HG03060 (cell line): ENCODE measurements around the gene ARNT2.

Source experiments
- ATAC-seq: cut with Tn5 transposase; IDR thresholded peaks from one replicate; pipeline ENCODE4 v1.9.1; 2021; ENCODE audit warnings: low read depth, moderate number of reproducible peaks; ENCODE audit not compliant: unreplicated experiment

ARNT2 gene

DNA sequence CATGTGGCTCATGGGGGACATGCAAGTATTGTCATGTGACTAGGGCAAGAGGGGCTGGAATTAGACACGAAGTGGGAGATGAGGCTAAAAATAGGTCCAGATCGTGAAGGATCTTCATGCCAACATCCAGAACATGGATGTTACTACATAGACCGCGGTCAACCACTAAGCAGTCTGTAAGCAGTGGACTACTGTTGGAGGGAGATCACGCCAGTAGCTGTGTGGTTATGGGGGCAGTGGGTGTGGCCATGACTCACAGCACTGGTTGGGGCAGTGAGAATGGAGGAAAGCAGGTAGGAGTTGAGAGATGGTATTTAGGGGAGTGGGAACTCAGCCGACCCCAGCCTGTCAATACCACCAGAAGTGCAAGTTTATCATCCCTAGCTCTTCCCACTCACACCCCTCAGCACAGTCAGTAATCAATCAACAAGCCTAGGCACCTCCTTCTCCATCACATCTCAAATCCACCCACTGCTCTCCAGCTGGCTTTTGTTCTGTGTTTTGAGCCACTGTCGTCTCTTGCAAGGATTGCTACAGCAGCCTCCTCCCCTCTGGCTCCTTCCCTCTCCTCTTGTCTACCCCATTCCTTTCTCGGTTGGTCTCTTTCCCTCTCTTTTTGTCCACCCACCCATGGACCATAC, 183.8 kb downstream of the ARNT2 start:
- no peak for ATAC-seq

GRCh38 chr15:80588801-80589200, 184.6 kb downstream of the ARNT2 start:
- no peak for ATAC-seq

DNA sequence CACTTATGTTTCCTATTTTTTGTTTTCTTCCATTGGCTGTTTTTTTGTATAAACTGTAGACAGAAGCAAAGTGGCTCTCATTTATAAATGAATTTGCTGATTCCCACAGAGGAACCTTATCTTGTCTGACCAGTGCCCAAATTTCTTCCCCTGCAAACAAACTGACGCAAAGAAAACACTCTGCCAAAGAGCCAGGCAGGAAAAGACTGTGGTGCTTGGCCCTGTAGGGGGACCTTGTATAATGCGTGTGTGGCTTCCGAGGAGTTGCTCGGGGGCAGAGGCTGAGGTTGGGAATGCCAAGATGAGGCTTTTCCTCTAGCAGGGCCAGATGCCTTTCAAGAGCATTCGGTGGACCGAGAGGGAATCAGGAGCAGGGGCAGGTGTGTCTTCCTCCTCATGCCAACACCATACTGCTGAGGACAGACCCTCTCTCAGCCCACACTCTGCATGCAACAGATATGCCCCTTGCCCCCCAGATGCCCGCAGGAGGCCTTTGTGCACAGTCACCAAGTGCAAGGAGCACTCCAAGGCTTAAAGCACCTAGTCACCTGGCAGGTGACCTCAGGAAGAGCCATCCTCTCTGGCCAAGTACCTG, 186.7 kb downstream of the ARNT2 start:
- ATAC-seq, result no peak

- ATAC-seq, result no peak
Observed at GRCh38 chr15:80591471-80591870, 187.3 kb downstream of the ARNT2 start.

DNA sequence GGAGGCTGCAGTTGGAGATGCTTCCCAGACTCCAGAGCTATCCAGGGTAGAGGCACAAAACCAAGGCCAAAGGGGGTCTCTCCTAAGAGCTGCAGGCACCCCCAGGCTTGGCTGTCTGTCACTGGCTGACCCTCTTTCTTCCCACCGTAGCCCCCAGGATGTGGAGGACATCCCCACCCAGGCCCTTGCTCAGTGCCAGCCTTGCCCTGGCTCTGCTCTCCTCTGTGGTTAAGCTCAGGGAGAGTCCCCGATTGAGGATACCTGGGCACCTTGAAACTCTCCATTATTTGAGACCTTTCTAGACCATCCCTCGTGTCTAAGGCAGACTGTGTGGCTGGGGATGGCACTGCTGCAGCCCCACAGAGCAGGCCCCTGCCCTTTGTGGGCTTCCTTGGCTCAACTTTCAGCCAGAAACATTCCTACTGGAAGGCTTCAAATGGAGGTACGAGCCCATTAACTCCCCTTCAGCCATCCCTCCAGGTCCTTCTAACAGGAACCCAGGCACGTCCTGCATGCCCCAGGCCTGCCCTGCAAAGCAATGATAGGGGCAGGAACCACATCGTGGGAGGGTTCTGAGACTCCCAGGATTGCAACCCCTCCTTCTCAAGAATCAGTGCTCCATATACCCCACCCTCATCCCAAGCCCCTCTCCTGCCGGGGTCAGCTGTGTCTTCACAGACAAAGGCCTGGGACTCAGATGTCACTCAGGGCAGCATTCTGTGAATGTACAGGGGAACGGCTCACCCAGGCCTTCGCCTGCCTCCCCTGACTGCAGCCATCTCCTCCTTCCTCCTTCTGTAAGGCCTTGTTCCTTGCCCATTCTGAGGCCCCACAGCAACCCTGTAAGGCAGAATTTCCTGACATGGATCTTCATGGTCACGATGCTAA, 188.0 kb downstream of the ARNT2 start:
- no peak for ATAC-seq

GRCh38 chr15:80593486-80594030, 189.4 kb downstream of the ARNT2 start:
- ATAC-seq, result no peak

- no peak for ATAC-seq
Observed at GRCh38 chr15:80594091-80594889, 190.1 kb downstream of the ARNT2 start.

DNA sequence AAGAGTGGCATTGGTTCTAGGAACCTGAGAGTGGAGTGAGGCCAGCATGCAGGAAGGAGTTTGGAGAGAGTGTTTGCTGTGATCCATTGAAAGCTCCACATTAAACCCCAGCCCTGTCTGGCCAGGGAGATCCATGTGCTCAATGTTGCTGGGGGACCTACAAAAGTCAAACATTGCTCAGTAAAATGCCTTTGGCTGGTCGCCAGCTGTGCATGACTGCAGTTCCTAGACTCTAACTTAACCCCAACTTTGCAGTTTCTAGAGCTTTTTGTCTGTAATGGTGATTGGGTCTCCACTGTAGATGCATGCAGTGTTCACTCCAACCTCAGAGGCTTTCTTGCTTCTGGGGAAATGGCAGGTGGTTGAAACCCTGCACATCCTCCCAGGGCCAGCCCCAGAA, 191.2 kb downstream of the ARNT2 start:
- no peak for ATAC-seq

DNA sequence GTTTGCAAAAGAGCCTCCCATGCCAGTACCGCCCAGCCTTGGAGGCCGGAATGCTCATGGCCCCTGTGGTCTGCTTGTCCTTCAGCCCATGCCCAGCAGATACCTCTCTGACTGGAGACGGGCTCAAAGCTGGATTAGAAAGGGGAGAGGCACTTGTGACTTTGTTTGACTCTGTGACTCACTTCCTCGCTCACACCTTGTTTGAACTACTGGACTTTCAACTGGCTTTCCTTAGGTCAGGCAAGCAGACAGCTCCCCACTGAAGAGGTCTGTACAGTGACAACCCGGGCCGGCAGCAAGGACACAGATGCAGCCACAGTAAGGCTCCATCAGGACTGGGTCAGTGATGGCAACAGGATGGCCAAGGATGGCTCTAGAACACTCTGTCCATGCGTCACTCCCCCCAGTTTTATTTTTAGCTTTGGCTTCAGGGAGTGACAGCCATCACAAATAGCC, 192.4 kb downstream of the ARNT2 start:
- no peak for ATAC-seq

- no peak for ATAC-seq
Observed at GRCh38 chr15:80597076-80597475, 192.9 kb downstream of the ARNT2 start.

DNA sequence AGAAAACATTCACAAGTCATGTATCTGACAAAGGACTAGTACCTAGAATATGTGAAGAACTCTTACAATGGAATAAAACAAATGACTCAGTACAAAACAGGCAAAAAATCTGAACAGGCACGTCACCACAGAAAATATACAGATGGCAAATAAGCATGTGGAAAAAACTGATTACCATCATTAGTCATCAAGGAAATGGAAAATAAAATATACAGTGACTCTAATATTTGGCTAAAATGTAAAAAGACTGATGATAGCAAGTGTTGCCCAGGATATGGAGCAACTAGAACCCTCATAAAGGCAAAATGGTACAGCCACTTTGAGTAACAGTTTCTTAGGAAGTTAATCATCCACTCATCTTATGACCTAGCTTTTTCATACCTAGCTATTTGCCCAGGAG, 195.2 kb downstream of the ARNT2 start:
- ATAC-seq, result no peak

DNA sequence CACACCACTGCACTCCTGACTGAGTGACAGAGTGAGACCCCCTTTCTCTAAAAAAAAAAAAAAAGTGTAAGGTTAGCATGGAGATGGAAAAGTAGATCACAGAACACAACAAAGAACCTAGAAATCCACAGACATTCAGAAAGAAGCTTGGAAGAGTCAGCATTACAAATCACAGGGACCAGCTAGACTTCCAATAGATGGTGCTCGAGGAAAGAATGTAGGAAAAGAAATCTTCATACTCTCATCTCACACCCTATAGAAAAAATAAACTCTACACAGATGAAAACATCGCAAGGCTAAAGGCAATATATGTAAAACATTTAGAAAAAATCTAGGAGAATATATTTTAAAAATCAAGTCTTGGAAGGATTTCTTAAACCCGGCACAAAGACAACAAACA, 196.4 kb downstream of the ARNT2 start:
- no peak for ATAC-seq

DNA sequence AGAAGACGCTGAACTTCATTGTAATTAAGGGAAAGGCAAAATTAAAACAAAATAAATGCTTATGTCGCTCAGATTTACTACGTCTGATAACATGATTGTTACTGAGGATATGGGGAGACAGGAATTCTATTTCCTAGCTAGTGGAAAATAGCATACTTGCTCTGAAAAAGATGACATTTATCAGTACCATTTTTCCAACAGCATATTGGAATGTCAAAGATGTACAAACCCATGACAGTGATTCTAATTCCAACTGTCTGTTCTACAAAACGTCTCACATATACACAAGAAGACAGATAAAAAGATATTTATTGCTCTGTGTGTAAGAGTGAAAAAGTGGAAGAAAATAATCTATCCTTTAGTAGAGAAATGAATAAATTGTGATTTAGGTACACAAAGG, 197.1 kb downstream of the ARNT2 start:
- no peak for ATAC-seq

GRCh38 chr15:80604583-80605575, 200.7 kb downstream of the ARNT2 start:
- no peak for ATAC-seq

DNA sequence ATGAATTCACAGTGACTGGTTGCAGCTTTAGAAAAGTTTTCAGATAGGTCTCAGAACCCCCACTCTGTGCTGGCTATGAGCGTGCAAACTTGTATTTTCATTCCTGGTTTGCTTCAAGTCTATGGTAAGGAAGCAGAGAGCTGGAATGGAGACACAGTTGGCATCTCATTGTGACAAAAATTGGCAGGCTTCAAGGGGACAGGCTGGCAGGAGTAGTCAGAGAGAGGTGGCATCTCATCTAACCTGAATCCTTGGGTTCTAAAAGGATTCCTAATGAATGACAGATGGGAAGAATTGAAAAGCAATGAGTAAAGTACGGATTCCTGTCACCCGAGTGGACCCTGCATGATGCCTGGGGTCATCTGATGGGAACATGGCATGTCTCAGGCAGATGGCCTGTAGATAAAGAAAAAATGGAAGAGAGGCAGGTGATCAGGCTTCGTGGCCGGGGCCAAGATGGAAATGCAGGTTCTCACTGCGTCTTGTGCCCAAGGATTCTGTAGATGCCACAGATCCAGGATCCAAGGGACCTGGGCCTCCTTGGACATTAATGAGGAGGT, 201.5 kb downstream of the ARNT2 start:
- no peak for ATAC-seq

- ATAC-seq, result no peak
Observed at GRCh38 chr15:80606511-80607071, 202.4 kb downstream of the ARNT2 start.

GRCh38 chr15:80607287-80607980, 203.3 kb downstream of the ARNT2 start:
- no peak for ATAC-seq

GRCh38 chr15:80608688-80609087, 204.5 kb downstream of the ARNT2 start:
- no peak for ATAC-seq
